GM21619 (cell line): ENCODE data around the gene RBMX.
A peak's percentile ranks its signal among the peaks of the same experiment; 100 is the strongest.
"Not testable (repeated sequence)": the region's sequence is repeated elsewhere in the genome, so short reads cannot be mapped to it uniquely, and the experiment has no call there.

Experiments used
- ATAC-seq: cut with Tn5 transposase; IDR thresholded peaks from one replicate; pipeline ENCODE4 v1.9.1; 2021; ENCODE audit not compliant: unreplicated experiment

RBMX gene

DNA sequence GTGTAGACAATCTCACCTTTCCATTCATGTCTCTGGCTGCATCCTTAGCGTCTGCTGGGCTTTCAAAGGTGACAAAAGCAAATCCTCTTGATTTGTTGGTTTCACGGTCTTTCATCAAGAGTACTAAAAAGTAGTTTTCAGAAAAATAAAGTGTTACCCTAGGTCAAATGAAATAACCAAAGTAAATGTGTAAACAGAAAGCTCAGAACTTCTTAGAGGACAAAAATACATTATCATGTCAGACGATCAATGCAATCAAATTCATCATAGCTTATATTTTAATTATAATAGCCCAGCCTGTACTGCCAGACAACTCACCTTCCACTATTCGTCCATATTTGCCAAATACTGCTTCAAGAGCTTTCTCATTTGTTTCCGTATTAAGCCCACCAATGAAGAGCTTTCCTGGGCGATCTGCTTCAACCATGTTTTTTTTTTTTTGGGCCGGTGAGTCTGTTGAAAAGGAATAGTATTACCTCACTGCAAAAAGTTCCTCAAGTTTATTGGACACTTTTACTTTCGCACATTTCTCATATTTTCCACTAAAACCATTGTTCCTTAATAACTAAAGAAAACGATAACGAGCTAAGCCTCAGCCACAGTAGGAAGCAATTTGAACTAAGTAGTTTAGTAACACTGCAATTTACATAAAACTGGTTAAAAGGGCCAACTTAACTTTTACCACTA lies 1.4 kb downstream of the RBMX start:
- no peak for ATAC-seq

DNA sequence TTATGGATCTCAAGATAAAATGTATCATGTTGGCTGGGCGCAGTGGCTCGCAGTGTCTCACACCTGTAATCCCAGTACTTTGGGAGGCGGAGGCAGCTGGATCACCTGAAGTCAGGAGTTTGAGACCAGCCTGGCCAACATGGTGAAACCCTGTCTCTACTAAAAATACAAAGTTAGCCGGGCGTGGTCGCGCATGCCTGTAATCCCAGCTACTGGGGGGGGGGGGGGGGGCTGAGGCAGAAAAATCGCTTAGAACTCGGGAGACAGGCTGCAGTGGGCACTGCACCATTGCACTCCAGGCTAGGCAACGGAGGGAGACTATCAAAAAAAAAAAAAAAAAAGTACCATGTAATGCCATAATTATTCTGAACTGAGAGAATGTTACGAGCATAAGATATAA lies 2.1 kb downstream of the RBMX start:
- ATAC-seq: no peak

DNA sequence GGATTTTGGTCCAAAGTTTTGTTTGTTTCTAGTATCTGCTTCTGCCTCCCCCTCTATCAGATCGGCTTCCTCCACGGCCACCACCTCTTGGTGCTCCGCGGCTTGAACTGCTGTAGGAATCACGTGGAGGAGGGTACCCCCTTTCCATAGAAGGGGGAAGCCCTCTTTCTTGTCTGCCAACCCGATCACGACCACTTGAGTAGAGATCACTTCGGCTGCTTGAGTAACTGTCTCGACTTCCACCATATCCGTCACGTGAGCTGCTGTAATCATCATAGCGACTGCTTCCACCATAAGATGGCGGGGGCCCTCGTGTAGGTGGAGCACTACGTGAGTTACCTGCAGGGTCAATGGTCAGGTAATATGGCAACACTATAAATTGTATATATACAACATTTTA lies 6.4 kb downstream of the RBMX start:
- ATAC-seq: not testable (repeated sequence)

DNA sequence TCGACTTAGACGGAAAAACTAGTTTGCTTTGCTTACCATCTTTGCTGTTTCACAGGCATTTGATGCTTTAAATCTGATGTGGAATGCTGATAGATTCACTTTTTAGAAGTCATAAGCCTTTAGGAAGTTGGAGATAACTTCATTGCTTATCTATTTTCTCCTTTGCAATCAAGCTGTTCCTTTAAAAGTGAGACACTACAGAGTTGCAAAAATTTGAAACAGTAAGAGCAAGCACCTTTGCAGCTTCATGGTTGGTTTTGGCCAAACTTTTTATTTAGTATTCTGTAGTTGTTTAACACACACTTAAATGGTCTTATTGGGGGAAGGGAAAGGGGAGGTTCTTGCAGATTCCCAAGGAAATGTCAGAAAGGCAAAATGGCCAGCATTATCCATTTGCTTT lies 7.3 kb downstream of the RBMX start:
- not testable (repeated sequence) for ATAC-seq

DNA sequence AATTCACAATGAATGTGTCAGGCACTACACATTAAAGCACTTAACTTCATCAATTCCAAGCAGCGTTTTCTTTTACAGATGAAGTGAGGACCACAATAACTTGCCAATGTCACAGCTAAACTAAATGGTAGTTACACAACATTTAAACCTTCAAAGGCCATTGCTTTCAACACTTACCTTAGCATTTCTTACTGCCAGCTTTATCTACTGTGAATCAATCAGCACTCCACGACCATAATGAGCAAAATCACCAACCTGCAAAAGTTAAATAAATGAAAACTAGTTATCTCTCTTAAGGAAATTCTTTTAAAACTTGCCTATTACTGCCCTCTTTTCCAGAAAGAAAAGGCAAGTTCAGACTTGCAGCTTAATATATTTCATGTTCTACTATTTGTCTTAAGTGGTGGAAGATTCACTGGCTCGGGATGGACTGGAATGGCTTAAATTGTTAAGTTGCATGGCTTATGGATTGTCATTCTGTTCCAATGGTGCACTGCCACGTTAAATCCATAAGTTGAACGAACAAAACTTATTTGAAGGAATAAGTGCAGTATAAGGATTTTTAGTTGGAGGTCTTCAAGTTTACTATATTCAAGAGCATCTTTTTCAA lies 8.3 kb downstream of the RBMX start:
- ATAC-seq: no peak

DNA sequence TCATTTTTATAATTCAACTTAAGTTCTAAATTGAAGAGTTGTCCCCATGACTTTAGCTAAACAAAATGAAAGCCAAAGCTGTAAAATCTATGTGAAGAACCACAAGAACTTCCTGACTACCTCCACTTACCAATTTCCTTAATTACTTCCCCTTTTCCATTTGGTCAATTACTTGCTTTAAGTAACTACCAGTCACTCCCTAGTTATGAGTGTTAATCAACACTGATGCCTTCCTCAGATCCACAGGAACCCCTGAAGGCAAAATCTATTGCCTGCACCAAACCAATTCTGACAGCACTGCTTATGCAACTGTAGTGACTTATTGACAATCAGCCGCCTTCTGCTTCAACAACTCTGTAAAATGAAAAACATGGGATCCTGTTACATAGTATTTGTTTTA lies 10.5 kb downstream of the RBMX start:
- ATAC-seq: no peak

DNA sequence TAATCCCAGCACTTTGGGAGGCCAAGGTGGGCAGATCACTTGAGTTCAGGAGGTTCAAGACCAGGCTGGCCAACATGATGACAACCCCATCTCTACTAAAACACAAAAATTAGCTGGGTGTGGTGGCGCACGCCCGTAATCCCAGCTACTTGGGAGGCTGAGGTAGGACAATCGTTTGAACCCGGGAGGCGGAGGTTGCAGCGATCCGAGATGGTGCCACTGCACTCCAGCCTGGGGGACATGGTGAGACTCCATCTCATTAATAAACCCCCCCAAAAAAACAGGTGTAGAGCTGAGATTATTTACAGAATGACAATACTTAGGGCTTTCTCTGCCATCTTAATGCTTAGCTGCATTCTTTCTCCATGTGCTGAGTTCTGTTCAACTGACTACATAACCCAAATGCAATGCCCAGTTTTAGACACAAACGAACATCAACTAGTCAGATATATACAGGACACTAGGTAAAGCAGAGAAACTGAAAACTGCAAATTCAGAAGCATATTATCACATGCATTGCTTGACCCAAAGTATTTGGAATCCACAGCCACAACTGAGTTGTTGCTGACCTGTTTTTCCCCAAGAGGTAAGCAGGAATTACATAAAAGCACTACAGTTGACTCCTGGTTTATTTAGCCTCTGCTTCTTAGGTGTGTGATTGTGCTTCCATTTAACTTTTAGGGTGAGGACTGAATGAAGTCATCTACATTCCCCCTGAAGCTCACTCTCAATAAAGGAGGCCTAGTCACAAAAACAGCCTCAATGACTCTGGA lies 12.1 kb downstream of the RBMX start:
- ATAC-seq: no peak

DNA sequence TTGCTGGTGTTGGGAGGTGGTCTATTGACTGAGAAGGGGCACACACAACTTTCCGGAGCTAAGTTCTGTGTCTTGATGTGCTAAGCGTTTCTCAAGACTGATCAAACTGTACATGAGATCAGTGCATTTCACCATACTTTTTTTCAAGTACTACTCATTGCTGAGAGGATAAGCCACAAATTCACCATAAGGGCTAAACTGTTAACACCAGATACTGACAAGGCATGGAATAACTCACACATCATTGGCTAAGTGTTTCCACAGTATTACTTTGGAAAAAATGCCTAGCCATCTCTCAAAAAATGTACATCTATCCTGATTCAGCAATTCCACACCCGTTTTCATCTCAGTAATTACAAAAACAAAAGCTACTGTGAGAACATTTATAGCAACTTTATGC lies 13.0 kb downstream of the RBMX start:
- no peak for ATAC-seq

DNA sequence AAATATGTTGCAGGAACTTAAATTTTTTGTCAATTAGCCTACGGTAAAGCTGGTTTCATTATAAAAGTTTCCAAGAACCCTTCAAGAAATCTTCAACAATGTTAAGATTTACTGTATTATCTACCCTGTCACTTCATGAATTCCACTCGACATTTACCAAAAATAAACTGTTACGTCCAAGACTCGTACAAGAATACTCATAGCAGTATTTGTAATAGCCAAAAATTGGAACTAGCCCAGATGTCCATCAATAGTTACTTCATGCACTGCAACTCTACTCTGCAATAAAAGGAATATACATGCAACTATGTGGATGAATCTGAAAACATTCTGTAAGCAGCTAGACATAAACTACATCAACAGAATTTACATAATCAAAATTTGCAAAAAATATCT lies 13.4 kb downstream of the RBMX start:
- ATAC-seq: no peak

DNA sequence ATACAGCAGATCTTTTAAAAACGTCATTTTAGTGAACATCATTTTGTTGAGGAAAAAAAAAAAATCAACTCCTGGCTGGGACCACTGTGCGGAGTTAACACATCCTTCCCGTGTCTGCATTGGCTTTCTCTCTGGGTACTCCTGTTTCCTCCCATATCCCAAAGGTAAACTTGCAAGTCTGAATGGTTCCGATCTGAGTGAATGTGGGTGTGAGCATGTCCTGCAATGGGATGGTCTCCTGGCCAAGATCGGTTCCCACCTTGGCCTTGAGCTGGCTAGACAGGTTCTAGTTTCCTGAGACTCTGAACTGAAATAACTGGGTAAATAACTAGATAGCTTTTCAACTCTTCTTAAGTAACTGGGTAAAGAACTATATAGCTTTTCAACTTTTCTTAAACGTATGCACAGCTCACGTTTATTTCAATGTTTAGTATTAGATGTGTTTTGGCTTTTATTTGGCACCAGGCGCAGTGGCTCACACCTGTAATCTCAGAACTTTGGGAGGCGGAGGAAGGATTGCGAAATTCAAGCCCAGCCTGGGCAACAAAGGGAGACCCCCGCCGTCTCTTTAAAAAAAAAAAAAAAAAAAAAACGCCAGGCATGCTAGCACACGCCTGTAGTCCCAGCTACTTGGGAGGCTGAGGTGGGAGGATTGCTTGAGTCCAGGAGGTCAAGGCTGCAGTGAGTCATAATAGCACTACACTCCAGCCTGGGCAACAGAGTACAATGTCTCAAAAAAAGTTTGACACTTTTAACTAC lies 14.0 kb downstream of the RBMX start:
- no peak for ATAC-seq

DNA sequence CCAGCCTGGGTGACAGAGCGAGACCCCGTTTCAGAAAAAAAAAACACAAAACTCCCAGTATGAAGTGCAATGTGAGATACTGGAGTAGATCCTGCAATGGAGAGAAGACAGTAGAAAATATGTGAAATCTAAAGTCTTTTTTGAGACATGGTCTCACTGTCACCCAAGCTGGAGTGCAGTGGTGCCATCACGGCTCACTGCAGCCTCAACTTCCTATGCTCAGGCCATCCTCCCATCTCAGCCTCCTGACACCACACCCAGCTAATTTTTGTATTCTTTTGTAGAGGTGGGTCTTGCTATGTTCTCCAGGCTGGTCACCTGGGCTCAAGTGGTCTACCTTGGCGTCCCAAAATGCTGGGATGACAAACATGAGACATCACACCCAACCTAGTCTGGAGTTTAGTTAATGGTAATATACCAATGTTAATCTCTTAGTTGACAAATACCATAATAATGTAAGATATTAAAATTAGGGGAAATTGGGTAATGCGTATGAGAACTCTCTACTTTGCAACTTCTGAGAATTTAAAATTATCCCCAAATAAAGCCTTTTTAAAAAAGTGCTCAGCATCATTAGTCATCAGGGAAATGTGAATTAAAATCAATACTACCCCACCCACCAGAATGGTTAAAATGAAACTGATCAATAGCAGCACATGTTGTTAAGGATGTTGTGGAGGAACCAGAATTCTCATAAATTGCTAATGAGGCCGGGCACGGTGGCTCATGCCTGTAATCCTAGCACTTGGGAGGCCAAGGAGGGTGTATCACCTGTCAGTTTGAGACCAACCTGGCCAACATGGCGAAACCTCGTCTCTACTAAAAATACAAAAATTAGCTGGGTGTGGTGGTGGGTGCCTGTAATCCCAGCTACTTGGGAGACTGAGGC lies 15.0 kb downstream of the RBMX start:
- ATAC-seq: no peak

DNA sequence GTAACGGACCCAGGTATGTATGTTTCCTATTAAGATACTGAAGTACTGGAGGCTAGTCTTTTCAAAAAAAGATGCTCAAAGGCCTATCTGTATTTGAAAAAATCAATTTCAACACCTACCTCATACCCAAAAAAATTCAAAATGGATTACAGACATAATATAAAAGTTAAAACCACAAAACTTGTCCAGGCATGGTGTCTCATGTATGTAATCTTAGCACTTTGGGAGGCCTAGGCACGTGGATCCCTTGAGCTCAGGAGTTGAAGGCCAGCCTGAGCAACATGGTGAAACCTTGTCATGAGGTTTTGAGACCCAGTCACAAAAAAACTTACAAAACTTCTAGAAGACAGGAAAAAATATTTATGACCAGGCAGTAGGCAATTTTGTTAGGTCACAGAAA lies 16.7 kb downstream of the RBMX start:
- no peak for ATAC-seq

DNA sequence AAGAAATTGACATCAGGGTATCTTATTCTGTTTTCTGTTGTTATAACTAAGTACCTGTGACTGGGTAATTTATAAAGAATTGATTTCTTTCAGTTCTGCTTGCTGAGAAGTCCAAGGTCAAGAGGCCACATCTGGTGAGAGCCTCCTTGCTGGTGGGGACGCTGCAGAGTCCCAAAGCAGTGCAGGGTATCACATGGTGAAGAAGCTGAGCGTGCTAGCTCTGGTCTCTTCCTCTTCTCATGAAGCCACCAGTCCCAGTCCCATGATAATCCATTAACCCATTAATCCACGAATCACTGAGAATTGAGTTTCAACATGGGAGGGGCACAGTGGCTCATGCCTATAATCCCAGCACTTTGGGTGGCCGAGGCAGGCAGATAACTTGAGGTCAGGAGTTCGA lies 18.0 kb downstream of the RBMX start:
- no peak for ATAC-seq

DNA sequence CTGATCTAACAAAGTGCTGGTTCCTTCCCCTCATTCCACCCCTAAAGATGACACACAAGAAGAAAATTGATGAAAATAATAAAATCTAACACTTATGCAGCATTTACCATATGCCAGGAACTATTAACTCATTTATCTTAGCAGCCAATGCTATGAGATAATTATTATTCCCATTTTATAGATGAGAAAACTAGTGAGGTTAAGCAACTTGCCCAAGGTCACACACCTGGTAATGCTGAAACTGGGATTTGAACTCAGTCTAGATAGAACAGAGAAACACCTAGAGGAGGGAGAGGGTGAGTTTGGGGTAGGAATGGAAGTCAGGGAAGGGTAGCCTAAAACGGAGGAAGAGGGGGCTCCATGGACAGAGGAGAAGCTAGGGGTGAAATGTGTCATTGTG lies 18.6 kb downstream of the RBMX start:
- ATAC-seq: no peak

DNA sequence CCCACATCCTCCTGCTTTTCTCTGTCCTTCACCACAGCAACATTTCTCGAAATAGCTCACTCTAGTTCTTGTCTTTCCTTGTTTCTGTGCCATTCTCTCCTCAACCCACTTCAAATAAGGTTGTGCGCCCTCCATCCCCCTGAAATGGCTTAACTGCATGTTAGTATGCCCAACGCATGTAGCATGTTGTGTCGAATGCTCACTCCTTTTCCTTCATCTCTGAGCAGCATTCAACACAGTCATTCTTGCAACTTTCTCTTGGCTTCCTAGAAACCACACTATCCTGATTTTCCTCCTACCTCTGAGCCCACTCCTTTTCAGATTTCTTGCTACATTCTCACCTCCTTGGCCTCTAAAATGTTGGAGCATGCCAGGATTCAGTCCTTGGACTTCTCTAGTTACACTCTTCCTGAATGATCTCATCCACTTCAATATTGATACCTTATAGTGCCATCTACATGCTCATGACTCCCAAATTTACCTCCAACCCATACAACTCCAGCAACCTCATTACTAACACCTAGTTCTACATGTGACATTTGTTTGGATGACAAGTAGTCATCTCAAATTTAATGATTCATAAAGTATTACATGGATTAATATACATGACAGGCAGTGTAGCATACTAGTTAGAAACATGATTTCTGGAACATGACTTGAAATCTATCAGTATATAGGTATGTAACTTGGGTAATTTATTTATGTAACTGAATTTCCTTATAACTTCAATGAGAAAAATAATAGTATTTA lies 22.3 kb downstream of the RBMX start:
- no peak for ATAC-seq

DNA sequence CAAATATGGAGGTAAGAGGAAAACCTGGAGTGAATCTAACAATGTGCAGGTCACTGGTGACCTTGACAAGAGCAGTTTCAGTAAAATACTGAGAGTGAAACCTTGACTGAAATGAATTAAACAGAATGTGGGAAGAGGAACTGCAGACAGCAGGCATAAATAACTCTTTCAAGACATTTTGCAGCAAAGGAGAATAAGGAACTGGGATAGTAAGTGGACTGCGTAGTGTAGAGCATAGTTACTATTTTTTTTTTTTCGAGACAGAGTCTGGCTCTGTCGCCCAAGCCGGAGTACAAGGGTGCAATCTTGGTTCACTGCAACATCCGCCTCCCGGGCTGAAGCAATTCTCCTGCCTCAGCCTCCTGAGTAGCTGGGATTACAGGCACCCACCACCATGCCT lies 24.0 kb downstream of the RBMX start:
- ATAC-seq: peak; percentile 66

DNA sequence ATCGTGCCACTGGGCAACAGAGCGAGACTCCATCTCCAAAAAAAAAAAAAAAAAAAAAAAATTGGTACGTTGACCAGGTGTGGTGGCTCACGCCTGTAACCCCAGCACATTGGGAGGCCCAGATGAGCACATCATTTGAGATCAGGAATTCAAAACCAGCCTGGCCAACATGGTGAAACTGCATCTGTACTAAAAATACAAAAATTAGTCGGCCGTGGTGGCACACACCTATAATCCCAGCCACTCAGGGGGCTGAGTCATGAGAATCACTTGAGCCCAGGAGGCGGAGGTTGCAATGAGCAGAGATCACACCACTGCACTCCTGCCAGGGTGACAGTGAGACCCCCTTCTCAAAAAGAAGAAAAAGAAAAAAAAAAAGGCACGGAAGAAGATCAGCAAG lies 24.5 kb downstream of the RBMX start:
- ATAC-seq: no peak

DNA sequence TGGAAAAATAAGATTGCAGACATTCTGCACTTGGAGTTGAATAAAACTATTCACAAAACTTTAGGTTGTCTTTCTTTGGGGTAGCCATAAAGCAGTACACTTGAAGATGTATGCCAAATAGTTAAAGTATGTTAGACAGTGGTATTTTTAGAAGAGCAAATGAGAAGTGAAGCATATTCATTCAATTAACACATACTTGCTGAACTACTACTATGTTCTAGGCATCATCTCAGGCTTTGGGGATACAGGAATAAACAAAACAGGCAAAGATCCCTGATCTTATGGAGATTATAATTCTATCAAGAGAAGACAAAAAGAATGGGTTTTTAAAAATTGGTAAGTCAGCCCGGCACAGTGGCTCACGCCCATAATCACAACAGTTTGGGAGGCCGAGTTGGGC lies 29.0 kb downstream of the RBMX start:
- no peak for ATAC-seq

DNA sequence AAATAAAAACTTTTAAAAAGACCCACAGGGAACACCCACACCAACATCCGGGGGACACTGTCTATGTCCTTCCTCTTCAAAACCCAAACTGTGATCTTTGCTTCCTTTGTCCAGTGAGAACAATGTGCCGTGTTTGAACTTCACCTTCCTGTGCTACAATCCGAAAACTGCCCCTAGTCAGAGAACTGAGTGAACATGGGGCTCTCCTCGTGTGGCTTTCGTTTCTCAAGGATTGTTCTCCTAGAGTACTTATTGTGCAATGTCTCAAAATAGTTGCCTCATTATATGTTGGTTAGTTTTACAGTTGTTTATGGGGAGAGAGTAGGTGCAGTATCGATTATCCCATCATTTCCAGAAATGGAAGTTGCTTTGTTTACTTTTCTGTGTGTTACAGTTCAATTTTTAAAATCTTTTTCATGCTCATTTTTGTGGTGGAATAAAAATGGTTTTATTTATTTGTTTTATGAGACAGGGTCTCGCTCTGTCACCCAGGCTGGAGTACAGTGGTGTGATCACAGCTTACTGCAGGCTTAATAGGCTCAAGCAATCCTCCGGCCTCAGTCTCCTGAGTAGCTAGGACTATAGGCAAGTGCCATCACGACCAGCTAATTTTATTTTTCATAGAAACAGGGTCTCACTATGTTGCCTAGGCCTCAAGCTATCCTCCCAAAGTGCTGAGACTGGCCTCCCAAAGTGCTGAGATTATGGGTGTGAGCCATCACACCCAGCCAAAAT lies 29.9 kb downstream of the RBMX start:
- ATAC-seq: no peak
